Left lung (tissue), 10 donors: Measurements from ENCODE around the gene LAMA4. TPM values are rescaled to one million over a fixed set of nuclear protein-coding genes. Genes with fewer than 3 reads are reported as not detected.
"Not testable (repeated sequence)": the region's sequence is repeated elsewhere in the genome, so short reads cannot be mapped to it uniquely, and the experiment has no call there.

Experiments used
- ATAC-seq: fragments of 200-7000 bp; cut with Tn5 transposase; one replicate; pipeline ENCODE4 v1.9.1; 2020; ENCODE audit warnings: moderate library complexity
- DNase-seq, 4 donors: peaks; one replicate each; pipeline ENCODE4 v3.0.0-alpha.2; 2013 to 2020
- H3K27ac ChIP-seq, 2 donors: fragments of 200-600 bp; sonication (generic) in 1 of 2; one replicate each; pipeline versions ENCODE4 v1.5.0 to v1.8.0; 2020 to 2021
- H3K27me3 ChIP-seq, 2 donors: fragments of 200-600 bp; sonication (generic) in 1 of 2; one replicate each; pipeline versions ENCODE4 v1.5.0 to v1.8.0; 2020 to 2021
- H3K36me3 ChIP-seq, 2 donors: fragments of 200-600 bp; sonication (generic) in 1 of 2; one replicate each; pipeline versions ENCODE4 v1.5.0 to v1.8.0; 2020 to 2021
- H3K4me1 ChIP-seq, 2 donors: fragments of 200-600 bp; one replicate each; pipeline ENCODE4 v1.8.0; 2021
- H3K4me3 ChIP-seq, 2 donors: fragments of 200-600 bp; sonication (generic) in 1 of 2; one replicate each; pipeline versions ENCODE4 v1.5.0 to v1.8.0; 2020 to 2021; ENCODE audit warnings: mild to moderate bottlenecking in 1 of 2
- H3K9me3 ChIP-seq, 2 donors: fragments of 200-600 bp; sonication (generic) in 1 of 2; one replicate each; pipeline versions ENCODE4 v1.5.0 to v1.8.0; 2020 to 2021
- CTCF ChIP-seq, 2 donors: fragments of 200-600 bp; sonication (generic) in 1 of 2; IDR thresholded peaks; one replicate each; pipeline versions ENCODE4 v1.5.0 to v1.8.0; 2021; ENCODE audit warnings: antibody characterized with exemption in 2 of 2
- intact Hi-C, 2 donors: fragments of 100-400 bp; cut with DNase I; formaldehyde crosslinking; loops; one replicate each; pipeline versions ENCODE4 v1.11.2 to v1.14.2; 2022
- polyA plus RNA-seq, 6 donors: library from polyadenylated mRNA; unstranded; fragments of 120-200 nt; gene quantifications; one replicate each; pipeline ENCODE4 v1.2.1, GENCODE V29; 2013; ENCODE audit not compliant: insufficient read length in 6 of 6
- total RNA-seq, 2 donors: library from RNA; stranded (reverse); fragmentation: NEBNext Ultra II Directional; extraction: Animal tissue kit (Norgen Biotek cat#: 25700); gene quantifications; one replicate each; pipeline ENCODE4 v1.2.1, GENCODE V29; 2021
- donor health status: DM: no; HTN: yes; CAD: no.
- donor health status: DM: no; HTN: no; CAD: no.

Gene LAMA4
- total and polyA plus RNA-seq, 8 donors: 87.5 to 258 (median 216) TPM

DNA sequence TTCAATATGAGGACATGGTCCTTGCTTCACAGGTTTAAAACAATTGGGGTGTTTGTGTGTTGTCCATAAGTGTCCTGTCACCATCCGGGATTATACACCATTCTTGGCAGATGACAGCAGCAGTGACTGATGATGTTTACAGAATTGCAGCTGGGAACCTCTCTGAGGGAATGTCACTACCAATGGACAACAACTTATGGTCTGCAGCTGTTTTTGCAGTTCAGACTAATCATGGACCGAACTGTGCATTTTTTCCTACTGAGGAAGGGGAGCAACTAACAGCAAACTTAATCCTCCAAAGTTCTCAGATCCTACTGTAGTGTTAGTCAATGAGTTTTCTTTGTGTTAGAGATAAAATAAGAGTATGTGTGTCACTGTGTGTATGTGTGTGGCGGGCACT, 140.9 kb downstream of the LAMA4 start:
- Histone ChIP-seq H3K9me3 (no peaks in the 10 kb centered on the region), H3K27me3 (no peaks in the 10 kb centered on the region), H3K36me3 (peaks cover 0 to 5% of the 10 kb centered on the region in 2 donors), H3K4me3 (no peak overlapping the region), H3K27ac (no peak overlapping the region), H3K4me1 (no peaks in the 10 kb centered on the region)
- intact Hi-C loops: no loop called here
- ATAC-seq: no peak
- DNase-seq: peak in 2 of 4 donors; percentile 54 to 57
- no peak for TF ChIP-seq CTCF (IDR thresholded peaks at IDR 0.05)

DNA sequence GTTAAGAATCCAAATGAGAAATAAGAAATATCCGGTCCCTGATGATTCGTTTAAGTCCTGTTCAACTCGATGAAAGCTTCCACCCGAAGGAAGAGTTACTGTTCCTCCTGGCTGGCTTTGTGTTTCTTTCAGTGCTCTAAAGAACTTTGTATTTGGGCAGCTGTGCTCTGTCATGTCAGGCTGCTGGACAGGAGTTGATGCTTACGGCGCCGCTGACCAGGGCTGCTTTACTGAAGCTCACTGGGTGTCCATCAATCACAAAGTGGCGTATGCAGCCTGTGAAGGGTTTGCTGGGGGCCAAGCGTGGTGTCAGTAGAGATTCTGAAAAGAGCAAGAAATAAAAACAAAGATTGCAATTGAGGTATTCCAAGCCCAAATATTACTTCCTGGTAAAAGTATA, 145.1 kb downstream of the LAMA4 start:
- TF ChIP-seq CTCF (IDR thresholded peaks at IDR 0.05): no peak
- Histone ChIP-seq H3K4me3 (no peak overlapping the region), H3K9me3 (no peaks in the 10 kb centered on the region), H3K4me1 (no peaks in the 10 kb centered on the region), H3K27me3 (no peaks in the 10 kb centered on the region), H3K27ac (no peak overlapping the region), H3K36me3 (peaks cover 0 to 12% of the 10 kb centered on the region in 2 donors)
- intact Hi-C loops: no loop called here
- DNase-seq (peak in 3 of 4 donors; percentile 18 to 46 (median 21)), ATAC-seq (no peak)

- ATAC-seq: no peak
- intact Hi-C loops: no loop called here
- H3K4me1 ChIP-seq: no peaks in the 10 kb centered on the region
These were observed 147.8 kb downstream of the LAMA4 start for GRCh38 chr6:112106562-112106961.

GRCh38 chr6:112106026-112106425, 148.3 kb downstream of the LAMA4 start:
- ATAC-seq, H3K4me1 ChIP-seq, intact Hi-C loops, H3K4me3 ChIP-seq, H3K27ac ChIP-seq, DNase-seq, H3K9me3 ChIP-seq, H3K27me3 ChIP-seq: not testable (repeated sequence)
- peaks cover 0 to 12% of the 10 kb centered on the region in 2 donors for H3K36me3 ChIP-seq

More at GRCh38 chr6:112106562-112106961, 147.8 kb downstream of the LAMA4 start:
- no peaks in the 10 kb centered on the region for H3K9me3 ChIP-seq
- no peak for TF ChIP-seq CTCF (IDR thresholded peaks at IDR 0.05)
- H3K36me3 ChIP-seq: peaks cover 0 to 12% of the 10 kb centered on the region in 2 donors
- no peaks in the 10 kb centered on the region for H3K27me3 ChIP-seq
- no peak for DNase-seq
- no peak overlapping the region for H3K4me3 ChIP-seq
- H3K27ac ChIP-seq: no peak overlapping the region

DNA sequence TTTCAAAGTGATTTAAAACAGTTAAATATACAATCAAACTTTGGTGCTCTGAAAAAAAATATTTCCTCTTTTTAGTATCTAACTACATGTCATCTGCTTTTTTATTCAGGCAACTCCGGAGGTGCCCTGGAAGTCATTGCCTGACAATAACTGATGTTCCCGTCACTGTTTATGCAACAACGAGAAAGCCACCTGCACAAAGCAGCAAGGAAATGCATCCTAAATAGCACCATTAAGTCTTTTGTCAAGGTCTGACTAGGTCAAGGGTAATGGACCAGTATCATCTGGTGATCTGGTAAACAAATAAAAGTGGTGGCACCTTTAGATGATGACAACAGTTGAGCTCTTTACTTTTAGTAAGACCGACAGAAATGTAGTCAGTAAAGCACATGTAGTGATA, 153.8 kb downstream of the LAMA4 start:
- ATAC-seq: no peak
- DNase-seq: no peak
- intact Hi-C loops: no loop called here
- Histone ChIP-seq H3K27ac (no peak overlapping the region), H3K27me3 (no peaks in the 10 kb centered on the region), H3K4me1 (no peaks in the 10 kb centered on the region), H3K36me3 (no peaks in the 10 kb centered on the region), H3K4me3 (no peak overlapping the region), H3K9me3 (no peaks in the 10 kb centered on the region)
- TF ChIP-seq CTCF (IDR thresholded peaks at IDR 0.05): no peak

DNA sequence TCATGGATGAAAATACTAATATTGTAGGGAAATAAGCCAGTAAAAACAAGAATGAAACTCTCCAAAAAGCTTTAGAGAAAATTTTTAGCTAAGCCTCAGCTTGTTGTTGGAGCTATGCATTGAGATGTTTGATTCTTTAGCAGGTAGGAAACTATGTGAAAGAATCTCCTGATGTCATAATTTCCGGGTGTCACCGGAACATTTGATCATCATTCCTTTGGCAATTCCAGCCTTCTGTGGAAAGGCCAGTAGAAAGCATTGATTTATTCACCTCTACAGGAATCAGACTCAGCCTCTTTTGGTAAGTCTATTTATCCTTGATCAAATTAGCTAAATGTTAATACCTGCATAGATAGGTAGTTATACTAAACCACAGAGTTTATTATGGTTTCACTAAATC, 157.5 kb downstream of the LAMA4 start:
- intact Hi-C loops: no loop called here
- no peak for TF ChIP-seq CTCF (IDR thresholded peaks at IDR 0.05)
- DNase-seq (no peak), ATAC-seq (no peak)
- Histone ChIP-seq H3K4me3 (no peak overlapping the region), H3K9me3 (no peaks in the 10 kb centered on the region), H3K27ac (no peak overlapping the region), H3K4me1 (no peaks in the 10 kb centered on the region), H3K27me3 (no peaks in the 10 kb centered on the region), H3K36me3 (no peaks in the 10 kb centered on the region)
